HEK293 (cell line): Measurements from ENCODE around the gene ARHGAP25.

Experiments used
- CTCF ChIA-PET: fragments of 350-600 bp; formaldehyde crosslinking; extraction: SDS; loops from one replicate; lab custom pipeline; 2021; ENCODE audit warnings: antibody characterized with exemption; lab: Yijun Ruan, JAX
- POLR2A ChIA-PET: fragments of 300-600 bp; formaldehyde crosslinking; extraction: SDS; loops from one replicate; lab custom pipeline; 2020; ENCODE audit warnings: antibody characterized with exemption, inconsistent platforms; lab: Yijun Ruan, JAX
- H3K27ac ChIP-seq: fragments of 200-500 bp; sonication (Bioruptor generic); 2 replicates; pipeline ENCODE4 v1.5.1; 2014; ENCODE audit warnings: low read depth, low read length, control low read depth, inconsistent platforms; ENCODE audit errors: extremely low read depth
- H3K36me3 ChIP-seq, 2 experiments: fragments of 200-500 bp in 1 of 2; sonication (Bioruptor generic) in 1 of 2; 1 replicate in 1 of 2; 2 replicates in 1 of 2; pipeline ENCODE4 v1.5.1; 2014 to 2017; ENCODE audit warnings: inconsistent platforms in 2 of 2, low read length in 2 of 2; ENCODE audit not compliant: control insufficient read depth in 2 of 2, insufficient read depth in 1 of 2
- H3K4me1 ChIP-seq: fragments of 200-500 bp; sonication (Bioruptor generic); 2 replicates; pipeline ENCODE4 v1.5.1; 2014; ENCODE audit warnings: mild to moderate bottlenecking, low read length, inconsistent platforms; ENCODE audit not compliant: control insufficient read depth, insufficient read depth
- H3K4me3 ChIP-seq: 2 replicates; pipeline ENCODE4 v1.5.1; 2011; ENCODE audit warnings: low read depth, mild to moderate bottlenecking, control low read depth, low read length, moderate library complexity
- H3K9me3 ChIP-seq: fragments of 200-500 bp; sonication (Bioruptor generic); 2 replicates; pipeline ENCODE4 v1.5.1; 2014; ENCODE audit warnings: low read depth, low read length, inconsistent platforms; ENCODE audit not compliant: control insufficient read depth, insufficient read depth
- BCL11A ChIP-seq: fragments of 450-650 bp; formaldehyde crosslinking; IDR thresholded peaks from 2 replicates; pipeline ENCODE4 v1.5.1; 2016; ENCODE audit warnings: low read depth, missing biosample characterization, missing genetic modification characterization
- GFI1B ChIP-seq: fragments of 450-650 bp; formaldehyde crosslinking; IDR thresholded peaks from 2 replicates; pipeline ENCODE4 v1.5.1; 2016; ENCODE audit warnings: missing biosample characterization, missing genetic modification characterization
- HOXD13 ChIP-seq: sonication (generic); formaldehyde crosslinking; IDR thresholded peaks from 2 replicates; pipeline ENCODE4 v1.8.0; 2022; ENCODE audit warnings: missing genetic modification reagents, borderline replicate concordance
- INSM2 ChIP-seq: fragments of 450-650 bp; formaldehyde crosslinking; IDR thresholded peaks from 2 replicates; pipeline ENCODE4 v1.5.1; 2016; ENCODE audit warnings: missing biosample characterization, missing genetic modification characterization
- SP2 ChIP-seq: fragments of 450-650 bp; formaldehyde crosslinking; IDR thresholded peaks from 2 replicates; pipeline ENCODE4 v1.5.1; 2016; ENCODE audit warnings: missing biosample characterization, missing genetic modification characterization
- WT1 ChIP-seq: fragments of 450-650 bp; formaldehyde crosslinking; IDR thresholded peaks from 2 replicates; pipeline ENCODE4 v1.5.1; 2016; ENCODE audit warnings: missing biosample characterization, missing genetic modification characterization
- ZBTB17 ChIP-seq: fragments of 450-650 bp; formaldehyde crosslinking; IDR thresholded peaks from 2 replicates; pipeline ENCODE4 v1.5.1; 2016; ENCODE audit warnings: missing biosample characterization, missing genetic modification characterization
- ZFP69B ChIP-seq: fragments of 450-650 bp; formaldehyde crosslinking; IDR thresholded peaks from 2 replicates; pipeline ENCODE4 v1.5.1; 2016; ENCODE audit warnings: missing biosample characterization, missing genetic modification characterization
- ZNF157 ChIP-seq: fragments of 450-650 bp; formaldehyde crosslinking; IDR thresholded peaks from 2 replicates; pipeline ENCODE4 v1.5.1; 2016; ENCODE audit warnings: missing biosample characterization, missing genetic modification characterization
- ZNF354C ChIP-seq: fragments of 450-650 bp; formaldehyde crosslinking; IDR thresholded peaks from 2 replicates; pipeline ENCODE4 v1.5.1; 2016; ENCODE audit warnings: missing biosample characterization, missing genetic modification characterization, low read depth, borderline replicate concordance
- ZNF530 ChIP-seq: fragments of 450-650 bp; formaldehyde crosslinking; IDR thresholded peaks from 2 replicates; pipeline ENCODE4 v1.5.1; 2016; ENCODE audit warnings: low read depth, missing biosample characterization, missing genetic modification characterization
- ZNF580 ChIP-seq: fragments of 450-650 bp; formaldehyde crosslinking; IDR thresholded peaks from 2 replicates; pipeline ENCODE4 v1.5.1; 2016; ENCODE audit warnings: missing biosample characterization, missing genetic modification characterization
- ZNF596 ChIP-seq: fragments of 450-650 bp; IDR thresholded peaks from 2 replicates; pipeline ENCODE4 v1.5.0; 2018; ENCODE audit warnings: missing biosample characterization, mild to moderate bottlenecking, missing genetic modification characterization, moderate library complexity
- ZNF654 ChIP-seq: fragments of 450-650 bp; formaldehyde crosslinking; IDR thresholded peaks from 2 replicates; pipeline ENCODE4 v1.5.1; 2016; ENCODE audit warnings: low read depth, missing biosample characterization, missing genetic modification characterization
- ZNF692 ChIP-seq: fragments of 450-650 bp; formaldehyde crosslinking; IDR thresholded peaks from 2 replicates; pipeline ENCODE4 v1.5.1; 2016; ENCODE audit warnings: missing biosample characterization, missing genetic modification characterization
- ZNF837 ChIP-seq: fragments of 450-650 bp; formaldehyde crosslinking; IDR thresholded peaks from 2 replicates; pipeline ENCODE4 v1.5.1; 2016; ENCODE audit warnings: missing biosample characterization, missing genetic modification characterization
- TF ChIP-seq, protein P1 (sequence below): fragments of 450-650 bp; formaldehyde crosslinking; IDR thresholded peaks from 2 replicates; pipeline ENCODE4 v1.5.1; 2016; ENCODE audit warnings: missing biosample characterization, missing genetic modification characterization
- TF ChIP-seq, protein P2 (sequence below): sonication (generic); formaldehyde crosslinking; IDR thresholded peaks from 2 replicates; pipeline ENCODE4 v1.8.1; 2022; ENCODE audit warnings: mild to moderate bottlenecking, moderate library complexity, missing genetic modification reagents

ARHGAP25 gene

GRCh38 chr2:68730828-68731227 is 3.8 kb upstream of the ARHGAP25 start:
- no peak overlapping the region for H3K4me3 ChIP-seq
- H3K9me3 ChIP-seq, result no peaks in the 10 kb centered on the region
- TF ChIP-seq HOXD13, result no peak
- TF ChIP-seq, protein P1, sequence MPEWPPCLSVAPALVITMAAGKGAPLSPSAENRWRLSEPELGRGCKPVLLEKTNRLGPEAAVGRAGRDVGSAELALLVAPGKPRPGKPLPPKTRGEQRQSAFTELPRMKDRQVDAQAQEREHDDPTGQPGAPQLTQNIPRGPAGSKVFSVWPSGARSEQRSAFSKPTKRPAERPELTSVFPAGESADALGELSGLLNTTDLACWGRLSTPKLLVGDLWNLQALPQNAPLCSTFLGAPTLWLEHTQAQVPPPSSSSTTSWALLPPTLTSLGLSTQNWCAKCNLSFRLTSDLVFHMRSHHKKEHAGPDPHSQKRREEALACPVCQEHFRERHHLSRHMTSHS (tag by site-specific recombination), result no peak
- TF ChIP-seq ZNF157, result no peak
- no peak for TF ChIP-seq ZNF580 (tag by site-specific recombination)
- TF ChIP-seq ZNF837 (tag by site-specific recombination), result no peak
- no peak for TF ChIP-seq ZBTB17 (tag by site-specific recombination)
- no peak for TF ChIP-seq ZNF530 (tag by site-specific recombination)
- TF ChIP-seq GFI1B, result no peak
- TF ChIP-seq SP2, result no peak
- TF ChIP-seq INSM2, result no peak
- TF ChIP-seq ZNF692 (tag by site-specific recombination), result no peak
- no peak for TF ChIP-seq ZNF654
- no peak for TF ChIP-seq BCL11A (tag by site-specific recombination)
- TF ChIP-seq, all 188 proteins: peak for 0
- Histone ChIP-seq H3K4me1 (no peaks in the 10 kb centered on the region), H3K36me3 (no peaks in the 10 kb centered on the region), H3K27ac (no peak overlapping the region)
- CTCF ChIA-PET, result interaction anchor here (1.0 kb wide), 1 partner anchor 195 kb away, joined by 3 read pairs; no protein-coding TSS in a partner anchor
- POLR2A ChIA-PET, result no interaction called here

- ChIA-PET CTCF (interaction anchor here (0.5 to 1.1 kb wide), 6 partner anchors 8 to 193 kb away, joined by 3 to 6 read pairs (median 4); no protein-coding TSS in a partner anchor), POLR2A (no interaction called here)
- H3K36me3 ChIP-seq, result no peaks in the 10 kb centered on the region
- H3K4me1 ChIP-seq, result no peaks in the 10 kb centered on the region
- no peak overlapping the region for H3K27ac ChIP-seq
- H3K9me3 ChIP-seq, result no peaks in the 10 kb centered on the region
- H3K4me3 ChIP-seq, result no peak overlapping the region
- TF ChIP-seq WT1, result no peak
- TF ChIP-seq, protein P2, sequence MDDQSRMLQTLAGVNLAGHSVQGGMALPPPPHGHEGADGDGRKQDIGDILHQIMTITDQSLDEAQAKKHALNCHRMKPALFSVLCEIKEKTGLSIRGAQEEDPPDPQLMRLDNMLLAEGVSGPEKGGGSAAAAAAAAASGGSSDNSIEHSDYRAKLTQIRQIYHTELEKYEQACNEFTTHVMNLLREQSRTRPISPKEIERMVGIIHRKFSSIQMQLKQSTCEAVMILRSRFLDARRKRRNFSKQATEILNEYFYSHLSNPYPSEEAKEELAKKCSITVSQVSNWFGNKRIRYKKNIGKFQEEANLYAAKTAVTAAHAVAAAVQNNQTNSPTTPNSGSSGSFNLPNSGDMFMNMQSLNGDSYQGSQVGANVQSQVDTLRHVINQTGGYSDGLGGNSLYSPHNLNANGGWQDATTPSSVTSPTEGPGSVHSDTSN (CRISPR knock-in tag), result no peak
- no peak for TF ChIP-seq ZNF596
- TF ChIP-seq ZFP69B (tag by site-specific recombination), result no peak
- no peak for TF ChIP-seq ZNF354C (tag by site-specific recombination)
Measured at GRCh38 chr2:68732036-68732932, 2.3 kb upstream of the ARHGAP25 start.
